OCI-LY1 (cell line): ENCODE results near the gene HSFX3.
"Not testable (repeated sequence)": the region's sequence is repeated elsewhere in the genome, so short reads cannot be mapped to it uniquely, and the experiment has no call there.

Source experiments
- CTCF ChIP-seq: fragments of 200-600 bp; sonication (generic), shearing (Covaris generic); IDR thresholded peaks from 2 replicates; pipeline ENCODE4 v1.5.1; 2017; ENCODE audit warnings: mild to moderate bottlenecking, antibody characterized with exemption, low read length, moderate library complexity, mixed read lengths
- EZH2 ChIP-seq: fragments of 200-600 bp; sonication (generic), shearing (Covaris generic); IDR thresholded peaks from 2 replicates; pipeline ENCODE4 v1.8.0; 2017; ENCODE audit warnings: borderline replicate concordance, mixed run types, mild to moderate bottlenecking, antibody characterized with exemption, low read length, moderate library complexity, mixed read lengths

DNA sequence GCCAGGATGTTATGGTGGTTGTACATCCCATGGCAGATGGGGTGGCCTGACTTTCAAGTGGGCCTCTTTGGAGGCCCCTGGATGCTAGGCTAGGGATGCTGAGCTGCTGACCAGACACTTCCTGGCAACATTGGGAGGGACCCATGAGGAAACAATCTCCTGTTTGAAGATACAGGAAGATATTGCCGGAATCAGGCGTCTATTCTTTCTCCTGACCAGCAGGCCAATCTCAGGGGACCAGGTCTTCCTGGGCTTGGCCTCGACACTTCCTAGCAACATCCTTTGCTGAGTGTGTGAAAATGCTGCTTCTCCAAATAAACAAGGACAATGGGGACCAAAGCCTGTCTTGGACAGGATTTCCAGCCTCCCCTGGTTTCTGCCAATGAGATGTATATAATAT lies 1.9 kb downstream of the HSFX3 start:
- not testable (repeated sequence) for TF ChIP-seq CTCF, EZH2
